GM19452 (cell line): ENCODE data around the gene MRPS23.

Experiments
- ATAC-seq: cut with Tn5 transposase; IDR thresholded peaks from one replicate; pipeline ENCODE4 v1.9.1; 2021; ENCODE audit not compliant: unreplicated experiment

The MRPS23 gene

GRCh38 chr17:57838857-57839570 is 10.8 kb downstream of the MRPS23 start:
- ATAC-seq, result no peak

DNA sequence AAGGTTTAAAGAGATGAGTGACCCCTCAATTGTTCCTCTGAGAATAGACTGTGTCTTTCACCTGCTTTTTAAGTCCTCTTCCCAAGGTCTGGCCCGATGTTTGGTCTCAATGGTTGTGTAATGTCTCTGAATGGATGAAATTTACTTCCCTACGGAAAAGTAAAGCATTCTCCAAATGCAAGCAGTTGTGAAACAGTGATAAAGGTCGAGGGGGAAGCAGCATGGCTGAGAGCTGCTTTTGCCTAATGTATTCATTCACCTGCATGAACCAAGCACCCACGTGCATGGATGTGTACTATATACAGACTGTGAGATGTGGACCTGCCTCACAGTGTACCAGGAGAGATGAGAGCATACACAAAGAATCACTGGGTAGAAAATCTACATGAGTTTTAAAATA is 11.4 kb downstream of the MRPS23 start:
- no peak for ATAC-seq

- ATAC-seq, result no peak
Measured at GRCh38 chr17:57835333-57835900, 14.4 kb downstream of the MRPS23 start.

- ATAC-seq, result no peak
Measured at GRCh38 chr17:57834146-57834741, 15.6 kb downstream of the MRPS23 start.

DNA sequence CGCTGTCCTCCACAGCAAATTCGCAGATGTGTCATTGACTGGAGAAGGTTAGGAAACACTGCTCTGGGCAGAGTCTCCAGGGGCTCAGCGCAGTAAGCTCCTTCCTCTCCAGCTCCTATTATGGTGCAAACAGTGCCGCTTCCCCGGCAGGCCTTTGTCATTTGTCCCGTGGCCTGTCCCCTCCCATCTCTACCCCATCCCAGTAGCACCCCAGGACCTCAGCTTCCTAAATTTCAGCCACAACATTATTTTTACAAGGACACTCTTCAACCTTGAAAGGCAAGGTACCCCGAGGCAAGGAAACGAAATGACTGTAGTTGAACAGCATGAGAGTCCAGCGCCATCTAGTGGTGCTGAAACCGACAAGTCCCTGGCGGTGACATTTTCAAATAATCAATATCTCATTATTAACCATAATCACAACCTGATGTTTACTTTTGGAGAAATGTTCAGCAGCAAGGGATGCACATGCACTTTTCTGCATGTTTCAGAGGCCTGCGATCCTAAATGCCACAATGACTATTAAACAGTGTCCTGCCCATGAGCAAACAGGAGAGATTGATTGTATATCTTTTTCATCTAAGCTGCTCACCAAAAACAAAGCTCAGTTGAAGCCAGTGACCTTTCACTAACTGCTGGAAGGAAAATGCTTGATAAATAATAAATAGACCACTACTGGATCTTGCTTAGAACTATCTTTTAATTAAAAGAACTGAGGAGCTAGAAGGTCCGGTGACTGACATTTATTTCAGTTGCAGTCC is 16.5 kb downstream of the MRPS23 start:
- no peak for ATAC-seq

DNA sequence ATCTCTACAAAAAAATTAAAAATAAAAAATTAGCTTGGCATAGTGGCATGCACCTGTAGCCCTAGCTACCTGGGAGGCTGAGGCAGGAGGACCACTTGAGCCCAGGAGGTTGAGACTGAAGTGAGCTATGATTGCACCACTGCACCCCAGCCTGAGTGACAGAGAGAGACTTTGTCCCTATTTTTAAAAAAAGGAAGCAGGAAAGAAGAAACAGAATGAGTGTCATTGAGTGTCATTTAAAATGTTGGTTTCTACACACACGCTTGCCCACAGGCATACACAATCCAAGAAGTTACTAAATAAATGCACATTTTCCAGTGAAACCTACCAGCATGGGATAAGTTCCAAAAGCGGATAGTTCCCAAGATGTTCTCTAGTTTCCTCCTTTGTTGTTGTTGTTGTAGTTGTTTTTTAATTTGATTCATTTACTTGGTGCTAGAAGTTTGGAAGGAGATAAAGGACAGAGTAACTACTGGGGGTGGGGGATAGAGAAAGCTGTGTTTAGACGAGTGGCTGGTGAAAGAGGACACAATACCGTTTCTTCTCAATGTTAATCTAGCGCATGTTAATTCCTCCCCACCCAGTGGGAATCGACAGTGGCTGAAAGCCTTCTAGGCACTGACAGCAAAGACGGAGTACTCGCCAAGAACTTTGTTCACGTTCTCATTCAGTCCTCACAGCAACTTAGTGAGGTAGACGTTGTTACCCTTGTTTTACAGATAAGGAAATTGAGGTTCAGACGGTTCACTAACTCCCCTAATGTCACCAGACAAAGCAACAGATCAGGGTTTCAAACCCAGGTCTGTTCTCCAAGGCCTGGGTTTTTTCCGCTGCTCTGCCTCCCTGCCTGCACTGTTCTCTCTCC is 17.3 kb downstream of the MRPS23 start:
- ATAC-seq, result no peak

DNA sequence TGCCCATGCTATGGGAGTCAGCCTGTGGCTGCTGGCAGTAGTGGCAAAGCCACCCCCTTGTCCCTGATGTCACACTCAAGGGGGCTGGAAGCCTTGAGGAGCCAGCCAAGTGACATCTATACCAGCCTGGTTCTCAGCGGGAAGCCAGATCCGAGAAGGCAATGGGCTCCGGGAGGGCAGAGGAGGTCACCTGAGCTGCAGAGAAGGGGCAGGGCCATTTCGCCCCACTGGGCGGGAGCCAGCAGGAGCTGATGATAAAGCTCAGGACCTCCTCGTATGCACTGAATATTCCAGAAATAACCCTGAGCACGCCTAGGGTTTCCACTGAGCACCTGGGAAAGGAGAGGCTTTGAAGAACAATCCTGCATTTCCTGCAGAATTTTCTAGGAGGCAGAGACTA is 19.0 kb downstream of the MRPS23 start:
- ATAC-seq, result no peak

DNA sequence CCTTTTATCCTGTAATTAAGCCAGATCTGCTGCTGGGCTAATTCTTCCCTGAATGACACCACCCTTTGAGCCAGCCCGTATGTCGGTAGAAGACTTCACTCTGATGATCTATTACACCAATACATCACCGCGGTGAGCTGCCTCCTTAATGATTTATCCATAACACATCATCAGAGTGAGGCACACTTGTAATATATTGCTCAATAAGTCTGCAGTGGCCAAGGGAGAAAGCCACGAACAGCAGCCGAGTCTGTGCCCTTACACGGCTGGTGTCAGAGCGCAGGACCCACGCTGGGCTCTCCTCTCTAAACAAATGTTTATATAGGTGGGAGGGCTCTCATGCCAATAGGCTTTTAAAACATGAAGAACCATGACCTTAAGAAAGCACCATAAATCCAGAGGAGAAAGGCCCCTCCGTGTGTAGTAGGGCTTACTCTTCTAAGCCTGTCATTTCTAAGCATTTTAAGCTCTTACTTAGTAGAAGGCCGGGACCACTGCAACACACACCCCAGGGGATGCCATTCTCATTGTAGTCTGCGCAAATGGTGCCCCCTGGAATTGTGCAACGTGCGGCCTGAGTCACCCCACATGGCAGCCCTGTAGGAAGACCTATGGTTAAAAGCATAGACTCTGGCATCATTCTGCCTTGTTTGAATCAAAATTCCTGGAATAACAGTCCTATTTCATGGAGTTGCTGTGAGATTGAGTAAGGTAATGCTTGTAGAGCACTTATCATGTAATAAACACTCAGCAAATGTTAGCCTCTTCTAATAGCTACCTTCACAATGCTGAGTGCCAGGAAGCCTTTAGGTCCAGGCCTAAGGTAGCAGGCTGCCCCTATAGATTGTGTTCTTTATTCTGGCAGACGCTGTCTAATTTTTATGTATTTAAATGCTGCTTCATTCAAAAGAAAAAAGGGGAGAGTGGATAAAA is 26.1 kb downstream of the MRPS23 start:
- no peak for ATAC-seq

DNA sequence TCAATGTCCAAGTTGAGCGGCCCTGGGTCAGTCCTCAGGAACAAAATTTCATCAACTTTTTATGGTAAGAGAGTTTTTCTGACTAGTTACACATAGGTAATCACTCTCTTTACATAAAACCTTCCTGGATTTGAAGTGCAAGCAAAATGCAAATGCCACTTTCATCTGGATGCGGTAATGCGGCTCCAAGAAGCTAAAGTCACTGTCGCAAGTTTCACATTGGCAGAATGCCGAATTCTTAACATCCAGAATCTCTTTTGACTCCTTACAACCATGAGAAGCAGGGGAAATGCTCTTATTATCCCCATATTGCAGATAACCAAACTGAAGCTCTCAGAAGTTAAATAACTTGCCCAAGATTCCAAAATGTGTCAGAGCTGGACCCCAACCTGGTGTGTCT is 30.0 kb downstream of the MRPS23 start:
- ATAC-seq, result no peak

- ATAC-seq, result no peak
Measured at GRCh38 chr17:57819285-57819684, 30.6 kb downstream of the MRPS23 start.

DNA sequence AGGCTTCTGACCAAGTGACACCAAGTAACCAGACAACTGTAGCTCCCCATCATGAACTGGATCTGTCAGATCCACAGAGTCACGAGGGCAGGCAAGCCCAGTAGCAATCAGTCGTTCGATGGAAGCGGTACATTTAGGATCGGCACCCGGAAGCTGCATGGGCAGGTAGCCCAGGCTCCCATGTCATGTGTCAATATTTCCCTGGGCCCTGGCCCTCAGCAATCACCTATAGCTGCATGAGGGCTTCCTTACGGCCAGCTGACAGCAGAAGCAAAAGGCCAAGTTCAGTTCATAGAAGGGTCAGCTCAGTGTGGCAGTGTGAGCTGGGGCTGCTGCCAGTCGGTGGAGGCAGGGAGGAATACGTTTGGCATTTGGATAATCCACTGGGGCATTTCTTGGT is 31.8 kb downstream of the MRPS23 start:
- ATAC-seq, result no peak

- ATAC-seq, result no peak
Measured at GRCh38 chr17:57817299-57817698, 32.5 kb downstream of the MRPS23 start.

DNA sequence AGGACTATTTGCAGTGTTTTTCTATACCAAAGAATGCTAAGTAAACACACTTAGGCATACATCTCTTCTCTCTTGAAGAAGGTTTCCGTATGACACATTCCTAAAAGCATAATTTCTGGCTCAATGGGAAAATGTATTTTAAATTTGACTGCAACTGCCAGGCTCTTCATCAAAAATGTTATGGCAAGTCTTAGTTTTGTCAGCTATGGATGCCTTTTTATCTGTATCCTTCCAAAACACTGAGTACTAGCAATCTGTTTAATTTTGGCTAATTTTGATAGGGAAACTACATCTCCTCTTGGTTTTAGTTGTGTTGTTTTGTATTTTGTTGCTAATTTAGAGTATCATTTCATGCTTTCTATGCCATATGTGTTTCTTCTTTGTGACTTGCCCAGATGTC is 35.4 kb downstream of the MRPS23 start:
- no peak for ATAC-seq

GRCh38 chr17:57811638-57812280 is 38.1 kb downstream of the MRPS23 start:
- no peak for ATAC-seq

GRCh38 chr17:57810721-57811637 is 38.9 kb downstream of the MRPS23 start:
- no peak for ATAC-seq

- ATAC-seq, result no peak
Measured at GRCh38 chr17:57809879-57810278, 40.0 kb downstream of the MRPS23 start.

DNA sequence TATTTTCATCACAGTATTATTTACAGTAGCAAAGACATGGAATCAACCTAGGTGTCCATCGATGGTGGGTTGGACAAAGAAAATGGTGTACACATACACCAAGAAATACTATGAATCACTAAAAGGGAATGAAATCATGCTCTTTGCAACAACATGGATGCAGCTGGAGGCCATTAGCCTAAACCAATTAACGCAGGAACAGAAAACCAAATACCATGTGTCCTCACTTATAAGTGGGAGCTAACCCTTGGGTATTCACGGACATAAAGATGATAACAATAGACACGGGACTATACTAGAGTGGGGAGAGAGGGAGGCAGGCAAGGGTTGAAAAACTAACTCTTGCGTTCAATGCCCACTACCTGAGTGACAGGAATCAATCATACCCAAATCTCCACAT is 41.0 kb downstream of the MRPS23 start:
- no peak for ATAC-seq

DNA sequence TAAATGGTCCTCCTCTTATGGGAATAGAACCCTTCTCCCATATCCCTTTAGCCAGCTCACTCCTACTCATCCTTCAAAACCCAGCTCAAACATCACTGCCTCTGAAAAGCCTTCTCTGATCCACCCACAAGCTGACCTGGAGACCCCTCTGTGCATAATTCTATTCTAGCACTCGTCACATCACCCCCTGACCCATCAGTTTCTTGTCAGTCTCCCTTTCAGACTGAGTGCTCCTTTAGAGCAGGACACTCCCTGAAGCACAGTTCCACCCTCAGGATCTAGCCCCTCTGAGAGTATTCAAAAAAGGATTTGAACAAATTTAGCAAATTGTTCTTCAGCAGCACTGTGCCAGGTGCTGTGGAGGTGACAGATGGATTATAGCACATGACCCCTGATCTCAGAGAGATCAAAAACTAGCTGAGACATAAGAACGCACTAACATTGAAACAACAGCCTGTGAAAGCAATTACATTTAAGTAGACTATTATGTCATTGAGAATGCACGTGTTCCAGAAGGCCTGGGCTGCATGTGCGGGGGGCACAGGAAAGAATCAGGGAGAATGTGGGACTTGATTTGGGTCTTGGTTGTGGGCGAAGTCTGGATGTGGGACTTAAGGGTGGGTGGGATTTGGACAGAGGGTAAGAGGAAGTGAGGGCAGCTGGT is 43.5 kb downstream of the MRPS23 start:
- no peak for ATAC-seq
